Measurements from ENCODE around the gene STAB2.
A peak's percentile ranks its signal among the peaks of the same experiment; 100 is the strongest.

- TF ChIP-seq EZH2phosphoT487 (IDR thresholded peaks at IDR 0.05; ENCODE audit: low read length) = no peak
- peak; percentile 100 for TF ChIP-seq CTCF (IDR thresholded peaks at IDR 0.05; ENCODE audit: low read length)
- TF ChIP-seq EZH2 (optimal IDR thresholded peaks at IDR 0.05; ENCODE audit: low read depth, low read length) = no peak
These were observed 45.6 kb downstream of the STAB2 start for GRCh38 chr12:103632554-103633216.
